Measurements from ENCODE around the gene ZNRD2. TPM values are rescaled to one million over a fixed set of nuclear protein-coding genes. Genes with fewer than 3 reads are reported as not detected.

Gene ZNRD2
- total RNA-seq, 1 donor from 2014 or later = 42.4 TPM

DNA sequence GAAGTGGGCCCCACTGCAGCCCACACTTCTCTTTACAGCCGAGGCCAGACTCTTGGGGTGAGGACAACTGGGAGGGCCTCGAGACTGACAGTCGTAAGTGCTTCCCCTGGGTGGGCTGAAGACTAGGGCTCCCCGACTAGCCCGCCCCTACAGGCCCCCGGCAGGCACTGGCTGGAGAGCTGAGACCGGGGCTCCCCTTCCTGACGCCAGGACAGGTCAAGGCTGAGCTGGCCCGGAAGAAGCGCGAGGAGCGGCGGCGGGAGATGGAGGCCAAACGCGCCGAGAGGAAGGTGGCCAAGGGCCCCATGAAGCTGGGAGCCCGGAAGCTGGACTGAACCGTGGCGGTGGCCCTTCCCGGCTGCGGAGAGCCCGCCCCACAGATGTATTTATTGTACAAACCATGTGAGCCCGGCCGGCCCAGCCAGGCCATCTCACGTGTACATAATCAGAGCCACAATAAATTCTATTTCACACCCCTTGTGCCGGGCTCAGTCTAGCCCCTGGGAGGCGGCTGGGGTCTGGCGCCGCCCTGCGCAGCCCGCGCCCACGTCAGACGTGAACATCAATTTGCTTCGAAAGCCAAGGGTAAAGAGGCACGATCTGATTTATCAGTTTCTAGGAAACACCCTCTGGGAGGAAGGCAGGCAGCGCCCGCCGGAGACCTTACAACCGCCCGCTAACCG, 31.9 kb upstream of the ZNRD2 start:
- DNase-seq (ENCODE audit: low read depth) = no peak

DNA sequence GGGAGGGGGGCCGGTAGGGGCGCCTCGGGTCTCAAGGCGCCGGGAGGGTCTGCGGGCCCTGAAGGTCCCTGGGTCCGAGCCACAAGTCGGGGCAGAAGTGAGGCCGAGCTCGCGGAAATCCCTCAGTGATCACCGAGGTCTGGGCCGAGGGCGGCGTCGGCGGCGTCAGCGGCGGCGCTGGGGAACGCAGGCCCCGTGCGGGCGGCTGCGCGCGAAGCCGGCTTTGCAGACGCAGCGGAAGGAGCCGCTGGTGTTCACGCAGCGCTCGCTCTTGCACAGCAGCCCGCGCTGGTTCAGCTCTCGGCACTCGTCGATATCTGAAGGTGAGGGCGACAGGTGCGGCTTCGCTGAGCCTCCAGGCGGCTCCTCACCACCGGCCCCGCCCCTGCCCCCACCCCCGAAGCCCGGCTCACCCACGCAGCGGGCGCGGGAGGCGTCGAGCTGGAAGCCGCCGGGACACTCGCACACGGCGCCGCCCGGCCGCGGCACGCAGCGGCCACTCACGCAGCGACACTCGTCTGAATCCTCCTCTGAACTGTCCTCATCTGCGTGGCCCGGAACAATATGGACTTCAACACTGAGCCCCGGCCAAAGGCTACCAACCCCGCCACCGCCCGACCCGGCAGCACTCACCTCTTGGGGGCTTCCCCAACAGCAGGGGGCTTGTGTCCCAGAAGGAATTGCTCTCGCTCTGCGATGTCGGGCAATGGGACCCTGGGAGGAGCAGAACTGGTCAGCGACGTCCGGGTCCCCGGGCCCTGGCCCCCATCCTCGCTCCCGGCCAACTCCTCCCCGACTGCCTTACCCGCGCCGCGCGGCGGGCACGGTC, 31.1 kb upstream of the ZNRD2 start:
- no peak for DNase-seq (ENCODE audit: low read depth)

DNA sequence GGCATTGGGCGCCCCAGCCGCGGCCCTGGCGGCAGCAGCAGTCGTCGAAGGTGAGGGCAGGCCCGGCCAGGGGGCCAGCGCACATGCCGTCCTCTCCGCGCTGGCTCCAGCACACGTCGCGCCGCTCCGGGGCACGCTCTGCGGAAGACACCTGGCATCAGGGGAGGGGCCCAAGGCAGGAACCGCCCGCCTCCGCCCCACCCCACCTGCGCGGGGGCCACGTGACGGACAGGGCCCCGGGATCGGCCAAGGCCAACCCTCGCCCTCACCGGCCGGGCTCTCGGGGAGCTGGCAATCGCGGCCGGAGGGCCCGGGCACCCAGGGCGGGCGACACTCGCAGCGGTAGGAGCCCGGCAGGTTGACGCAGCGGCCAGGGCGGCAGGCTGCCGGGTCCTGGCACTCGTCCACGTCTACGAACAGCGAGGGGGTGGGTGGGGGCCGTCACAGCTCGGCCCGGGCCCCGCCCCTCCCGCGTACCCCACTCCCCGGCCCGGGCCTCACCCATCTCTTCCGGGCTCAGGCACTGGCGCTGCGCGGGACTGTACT, 30.5 kb upstream of the ZNRD2 start:
- no peak for DNase-seq (ENCODE audit: low read depth)

DNA sequence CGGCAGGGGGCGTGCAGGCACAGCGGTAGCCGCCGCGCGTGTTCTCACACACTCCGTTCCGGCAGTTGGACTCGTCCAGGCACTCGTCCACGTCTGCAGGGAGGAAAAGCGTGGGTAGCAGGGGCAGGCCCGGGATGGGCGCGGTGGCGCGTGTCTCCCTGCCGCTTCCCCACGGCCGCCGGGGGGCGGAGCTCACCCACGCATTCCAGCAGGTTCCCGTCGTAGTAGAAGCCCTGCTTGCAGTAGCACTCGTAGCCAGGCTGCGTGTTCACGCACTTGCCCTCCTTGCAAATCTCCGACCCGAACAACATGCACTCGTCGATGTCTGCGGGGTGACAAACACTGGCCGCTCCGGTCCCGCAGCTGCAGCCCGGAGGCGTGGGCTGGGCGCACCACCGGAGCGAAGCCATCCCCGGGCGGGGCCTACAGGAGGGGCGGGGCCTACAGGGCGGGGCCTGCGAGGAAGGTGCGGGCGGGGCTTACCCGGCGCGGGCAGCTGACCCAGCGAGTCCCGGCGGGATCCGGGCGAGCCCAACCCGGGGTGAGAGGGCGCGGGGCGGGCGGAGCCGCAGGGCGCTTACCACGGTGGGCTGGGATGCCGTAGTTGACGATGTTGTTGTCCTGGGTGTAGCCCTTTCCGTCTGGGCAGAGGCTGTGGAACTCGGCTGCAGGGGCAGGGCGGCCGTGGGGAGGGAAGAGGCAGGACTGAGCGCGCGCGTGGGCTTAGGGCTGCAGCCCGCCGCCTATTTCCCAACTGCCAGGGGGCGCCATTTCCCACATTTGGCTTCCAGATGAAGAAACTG, 29.8 kb upstream of the ZNRD2 start:
- peak; percentile 89 for DNase-seq (ENCODE audit: low read depth)

GRCh38 chr11:65541093-65541982, 28.9 kb upstream of the ZNRD2 start:
- no peak for DNase-seq (ENCODE audit: low read depth)

GRCh38 chr11:65542738-65543390, 27.4 kb upstream of the ZNRD2 start:
- no peak for DNase-seq (ENCODE audit: low read depth)

GRCh38 chr11:65545853-65546216, 24.4 kb upstream of the ZNRD2 start:
- DNase-seq (ENCODE audit: low read depth) = no peak

- DNase-seq (ENCODE audit: low read depth) = no peak
These were observed 23.9 kb upstream of the ZNRD2 start for GRCh38 chr11:65546217-65546958.

DNA sequence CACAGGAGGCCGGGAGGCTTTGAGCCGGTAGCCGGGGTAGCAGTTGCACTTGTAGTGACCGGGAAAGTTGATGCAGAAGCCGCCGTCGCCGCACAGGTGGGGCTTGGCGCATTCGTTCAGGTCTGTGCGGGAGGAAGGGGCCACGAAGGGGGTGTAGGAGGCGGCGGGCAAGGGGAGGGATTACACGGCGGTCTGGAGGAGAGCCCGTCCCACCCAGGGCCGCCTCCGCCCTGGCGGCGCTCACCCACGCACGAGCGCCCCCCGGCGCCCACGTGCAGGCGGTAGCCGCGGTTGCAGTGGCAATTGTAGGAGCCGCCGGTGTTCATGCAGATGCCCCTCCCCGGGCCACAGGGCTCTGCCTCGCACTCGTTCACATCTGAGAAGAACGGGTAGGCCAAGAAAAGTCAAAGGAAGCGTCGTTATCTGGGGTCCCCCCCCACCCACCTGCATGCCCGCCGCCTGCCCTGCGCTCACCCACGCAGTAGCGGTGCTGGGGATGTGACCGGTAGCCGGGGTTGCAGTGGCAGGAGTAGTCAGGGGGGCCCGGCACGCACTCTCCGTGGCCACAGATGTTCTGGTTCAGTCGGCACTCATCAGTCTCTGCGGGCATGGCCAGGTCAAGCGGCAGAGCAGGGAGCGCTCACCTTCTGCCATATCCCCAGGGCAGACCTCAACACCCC, 22.7 kb upstream of the ZNRD2 start:
- DNase-seq (ENCODE audit: low read depth) = no peak

DNA sequence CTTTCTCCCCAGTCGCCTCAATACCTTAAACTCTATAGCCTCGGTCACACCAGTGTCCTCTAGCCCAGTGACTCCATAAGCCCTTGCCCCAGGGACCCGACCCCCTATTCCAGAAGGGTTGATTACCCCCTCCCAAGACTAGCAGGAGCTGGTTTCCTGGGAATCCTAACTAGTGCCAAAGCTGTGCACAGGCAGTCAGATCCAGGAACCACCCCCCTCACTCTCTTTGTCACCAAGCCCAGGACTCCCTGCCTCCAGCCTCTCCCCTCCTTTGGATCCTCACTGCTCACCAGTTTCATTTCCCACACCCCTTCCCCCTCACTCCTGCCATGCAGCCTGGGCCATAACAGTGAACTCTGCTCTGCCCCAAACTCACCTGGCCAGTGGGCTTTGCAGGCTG, 21.9 kb upstream of the ZNRD2 start:
- DNase-seq (ENCODE audit: low read depth) = no peak

- DNase-seq (ENCODE audit: low read depth) = no peak
These were observed 21.2 kb upstream of the ZNRD2 start for GRCh38 chr11:65549096-65549495.

DNA sequence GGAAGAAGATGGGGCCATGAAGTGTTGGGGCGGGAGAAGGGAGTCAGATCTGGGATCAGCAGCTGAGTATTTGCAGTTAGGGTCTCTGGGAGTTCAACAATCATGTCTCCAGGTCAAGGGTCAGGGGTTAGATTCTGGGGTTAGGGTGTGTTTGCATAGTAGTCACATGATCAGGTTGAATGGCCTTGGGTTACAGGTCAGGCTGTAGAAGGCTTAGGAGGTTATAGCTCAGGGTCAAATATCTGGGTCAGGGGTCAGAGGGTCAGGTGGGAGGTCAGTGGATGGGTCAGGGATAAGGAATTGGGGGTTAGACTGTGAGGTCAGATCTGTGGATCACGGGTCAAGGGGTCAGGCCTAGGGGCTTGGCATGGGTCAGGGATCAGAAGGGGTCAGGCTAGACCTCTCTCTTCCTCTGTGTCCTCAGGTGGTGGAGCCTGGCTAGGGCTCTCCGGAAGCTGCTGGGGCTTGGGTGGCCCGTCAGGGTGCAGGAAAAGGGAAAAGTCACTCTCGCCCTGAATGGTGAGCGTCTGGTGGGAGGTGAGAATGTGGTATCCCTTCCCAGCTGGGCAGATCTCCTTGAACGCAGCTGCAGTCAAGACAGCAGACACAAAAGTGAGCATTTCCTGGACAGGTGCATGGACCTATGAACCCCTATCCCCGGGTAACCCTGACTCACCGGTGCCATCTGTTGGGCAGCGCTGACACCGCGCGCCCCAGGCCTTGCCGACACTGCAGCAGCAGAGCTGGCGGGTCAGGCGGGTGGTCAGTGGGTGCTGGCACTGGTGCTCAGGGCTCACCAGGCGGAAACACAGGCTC, 18.5 kb upstream of the ZNRD2 start:
- DNase-seq (ENCODE audit: low read depth) = peak; percentile 61

GRCh38 chr11:65552388-65552951, 17.8 kb upstream of the ZNRD2 start:
- no peak for DNase-seq (ENCODE audit: low read depth)

DNA sequence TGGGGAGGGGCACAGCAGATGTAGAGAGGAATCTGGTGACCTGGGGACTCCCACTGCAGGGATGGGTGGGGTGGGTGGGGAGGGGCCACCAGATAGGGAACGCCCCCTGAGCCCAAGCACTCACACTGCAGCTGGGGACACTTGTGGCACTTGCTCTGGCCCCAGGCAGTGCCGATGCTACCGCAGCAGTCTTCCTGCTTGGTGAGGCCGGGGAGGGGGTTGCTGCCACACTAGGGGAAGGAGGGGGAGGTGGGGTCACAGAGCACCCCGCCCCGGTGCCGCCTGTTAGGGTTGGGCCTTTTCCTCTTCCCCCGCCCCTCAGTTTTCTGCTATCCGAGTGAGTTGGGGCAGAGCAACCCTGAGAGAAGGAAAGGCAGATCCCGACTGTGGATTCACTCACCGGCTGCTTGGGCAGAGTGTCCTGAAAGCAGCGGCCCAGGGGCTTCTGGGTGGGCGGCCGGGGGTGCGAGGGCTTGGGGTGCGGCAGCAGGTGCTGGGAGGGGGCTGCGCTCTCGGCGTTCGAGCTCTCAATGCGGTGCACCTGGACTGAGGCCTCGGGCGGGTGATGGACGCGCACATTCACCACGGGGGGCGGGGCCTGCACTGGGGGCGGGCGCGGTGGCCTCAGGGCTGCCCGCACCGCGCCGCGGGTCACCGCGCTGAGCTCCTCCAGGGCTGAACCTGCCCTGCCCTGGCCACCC, 16.8 kb upstream of the ZNRD2 start:
- DNase-seq (ENCODE audit: low read depth) = no peak

GRCh38 chr11:65554057-65554818, 16.0 kb upstream of the ZNRD2 start:
- no peak for DNase-seq (ENCODE audit: low read depth)

DNA sequence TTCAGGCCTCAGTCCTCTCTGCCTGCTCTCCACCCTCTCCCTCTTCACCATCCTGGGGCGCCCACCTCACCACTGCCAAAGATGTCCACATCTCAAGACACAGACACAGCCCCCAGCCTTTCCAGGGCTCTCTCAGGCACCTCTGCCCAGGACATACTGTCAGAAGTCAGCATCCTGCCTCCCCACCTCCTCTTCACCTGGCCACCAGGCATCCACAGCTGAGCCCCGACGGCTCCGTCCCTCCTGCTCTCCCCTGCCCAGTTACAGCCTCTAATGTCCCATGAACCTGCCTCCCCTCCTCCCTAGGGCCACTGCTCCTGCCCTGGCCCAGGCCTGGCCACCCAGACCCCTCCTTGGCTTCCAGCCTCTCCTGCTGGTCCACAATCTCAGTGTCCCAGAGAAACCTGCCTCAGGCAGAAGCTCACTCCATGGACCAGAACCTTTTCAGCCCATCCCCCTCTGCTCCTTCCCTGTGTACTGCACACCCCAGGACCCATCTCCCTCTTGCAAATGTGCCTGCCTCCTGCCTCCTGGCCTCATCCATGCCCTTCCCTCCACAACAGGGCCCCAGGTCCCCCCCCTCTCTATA, 15.3 kb upstream of the ZNRD2 start:
- DNase-seq (ENCODE audit: low read depth) = no peak
